ENCODE data around the gene RNF114. TPM values are rescaled to one million over a fixed set of nuclear protein-coding genes. Genes with fewer than 3 reads are reported as not detected.

Gene RNF114
- total and polyA plus RNA-seq, 10 of the 15 experiments (the other 5 are each of a cell fraction or from before 2014, with no cell fraction given) = 28.0 to 82.3 (median 47.2) TPM

DNA sequence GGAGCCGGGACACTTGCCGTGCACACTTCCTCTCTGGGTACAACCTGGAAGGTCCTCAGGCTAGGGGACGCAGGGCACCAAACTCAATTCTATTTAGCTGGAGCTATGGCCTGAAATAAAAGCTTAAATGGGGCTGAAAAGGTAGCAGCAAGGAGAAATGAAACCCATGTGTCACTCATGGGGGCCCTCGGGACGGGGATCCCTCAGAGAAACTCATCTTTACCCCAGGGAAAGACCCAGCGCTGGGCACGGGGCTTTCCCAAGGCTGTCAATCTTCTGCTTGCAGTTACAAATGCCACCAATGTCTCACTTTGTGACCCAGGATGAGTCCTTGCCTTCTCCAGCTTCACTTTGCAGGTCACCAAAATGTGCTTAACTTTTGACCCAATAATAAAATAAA lies 63.1 kb downstream of the RNF114 start (continued):
- TF ChIP-seq, protein P1, sequence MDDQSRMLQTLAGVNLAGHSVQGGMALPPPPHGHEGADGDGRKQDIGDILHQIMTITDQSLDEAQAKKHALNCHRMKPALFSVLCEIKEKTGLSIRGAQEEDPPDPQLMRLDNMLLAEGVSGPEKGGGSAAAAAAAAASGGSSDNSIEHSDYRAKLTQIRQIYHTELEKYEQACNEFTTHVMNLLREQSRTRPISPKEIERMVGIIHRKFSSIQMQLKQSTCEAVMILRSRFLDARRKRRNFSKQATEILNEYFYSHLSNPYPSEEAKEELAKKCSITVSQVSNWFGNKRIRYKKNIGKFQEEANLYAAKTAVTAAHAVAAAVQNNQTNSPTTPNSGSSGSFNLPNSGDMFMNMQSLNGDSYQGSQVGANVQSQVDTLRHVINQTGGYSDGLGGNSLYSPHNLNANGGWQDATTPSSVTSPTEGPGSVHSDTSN (IDR thresholded peaks at IDR 0.05; ENCODE audit: insufficient replicate concordance, low read depth, low read length) = peak; percentile 92
- peak; percentile 77 for TF ChIP-seq IKZF1 (conservative IDR thresholded peaks at IDR 0.05)
- TF ChIP-seq, protein P2, sequence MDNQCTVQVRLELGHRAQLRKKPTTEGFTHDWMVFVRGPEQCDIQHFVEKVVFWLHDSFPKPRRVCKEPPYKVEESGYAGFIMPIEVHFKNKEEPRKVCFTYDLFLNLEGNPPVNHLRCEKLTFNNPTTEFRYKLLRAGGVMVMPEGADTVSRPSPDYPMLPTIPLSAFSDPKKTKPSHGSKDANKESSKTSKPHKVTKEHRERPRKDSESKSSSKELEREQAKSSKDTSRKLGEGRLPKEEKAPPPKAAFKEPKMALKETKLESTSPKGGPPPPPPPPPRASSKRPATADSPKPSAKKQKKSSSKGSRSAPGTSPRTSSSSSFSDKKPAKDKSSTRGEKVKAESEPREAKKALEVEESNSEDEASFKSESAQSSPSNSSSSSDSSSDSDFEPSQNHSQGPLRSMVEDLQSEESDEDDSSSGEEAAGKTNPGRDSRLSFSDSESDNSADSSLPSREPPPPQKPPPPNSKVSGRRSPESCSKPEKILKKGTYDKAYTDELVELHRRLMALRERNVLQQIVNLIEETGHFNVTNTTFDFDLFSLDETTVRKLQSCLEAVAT (IDR thresholded peaks at IDR 0.05) = no peak
- no peak for TF ChIP-seq POLR2AphosphoS5 (IDR thresholded peaks at IDR 0.05; ENCODE audit: low read length)
- TF ChIP-seq ASH2L (IDR thresholded peaks at IDR 0.05; ENCODE audit: borderline replicate concordance, low read depth) = no peak
- no peak for TF ChIP-seq EP300 (IDR thresholded peaks at IDR 0.05; ENCODE audit: borderline replicate concordance in 1 of 2, control insufficient read depth in 1 of 2, low read depth in 2 of 2, low read length in 2 of 2)
- peak; percentile 78 for TF ChIP-seq SPI1 (IDR thresholded peaks at IDR 0.05; ENCODE audit: borderline replicate concordance, insufficient read depth, low read depth, low read length)
- TF ChIP-seq ETV6 (conservative IDR thresholded peaks at IDR 0.05 in 1 of 2, IDR thresholded peaks at IDR 0.05 in 1 of 2; ENCODE audit: borderline replicate concordance in 1 of 2, low read depth in 1 of 2) = no peak
- TF ChIP-seq MEF2A (IDR thresholded peaks at IDR 0.05; ENCODE audit: insufficient read depth, low read depth, low read length) = 0 out of 2 replicates have a peak, but pooled peaks have one; percentile 2
- TF ChIP-seq, protein P3, sequence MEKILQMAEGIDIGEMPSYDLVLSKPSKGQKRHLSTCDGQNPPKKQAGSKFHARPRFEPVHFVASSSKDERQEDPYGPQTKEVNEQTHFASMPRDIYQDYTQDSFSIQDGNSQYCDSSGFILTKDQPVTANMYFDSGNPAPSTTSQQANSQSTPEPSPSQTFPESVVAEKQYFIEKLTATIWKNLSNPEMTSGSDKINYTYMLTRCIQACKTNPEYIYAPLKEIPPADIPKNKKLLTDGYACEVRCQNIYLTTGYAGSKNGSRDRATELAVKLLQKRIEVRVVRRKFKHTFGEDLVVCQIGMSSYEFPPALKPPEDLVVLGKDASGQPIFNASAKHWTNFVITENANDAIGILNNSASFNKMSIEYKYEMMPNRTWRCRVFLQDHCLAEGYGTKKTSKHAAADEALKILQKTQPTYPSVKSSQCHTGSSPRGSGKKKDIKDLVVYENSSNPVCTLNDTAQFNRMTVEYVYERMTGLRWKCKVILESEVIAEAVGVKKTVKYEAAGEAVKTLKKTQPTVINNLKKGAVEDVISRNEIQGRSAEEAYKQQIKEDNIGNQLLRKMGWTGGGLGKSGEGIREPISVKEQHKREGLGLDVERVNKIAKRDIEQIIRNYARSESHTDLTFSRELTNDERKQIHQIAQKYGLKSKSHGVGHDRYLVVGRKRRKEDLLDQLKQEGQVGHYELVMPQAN (conservative IDR thresholded peaks at IDR 0.05) = no peak
- no peak for TF ChIP-seq YY1 (IDR thresholded peaks at IDR 0.05; ENCODE audit: low read depth, low read length)
- TF ChIP-seq, protein P4, sequence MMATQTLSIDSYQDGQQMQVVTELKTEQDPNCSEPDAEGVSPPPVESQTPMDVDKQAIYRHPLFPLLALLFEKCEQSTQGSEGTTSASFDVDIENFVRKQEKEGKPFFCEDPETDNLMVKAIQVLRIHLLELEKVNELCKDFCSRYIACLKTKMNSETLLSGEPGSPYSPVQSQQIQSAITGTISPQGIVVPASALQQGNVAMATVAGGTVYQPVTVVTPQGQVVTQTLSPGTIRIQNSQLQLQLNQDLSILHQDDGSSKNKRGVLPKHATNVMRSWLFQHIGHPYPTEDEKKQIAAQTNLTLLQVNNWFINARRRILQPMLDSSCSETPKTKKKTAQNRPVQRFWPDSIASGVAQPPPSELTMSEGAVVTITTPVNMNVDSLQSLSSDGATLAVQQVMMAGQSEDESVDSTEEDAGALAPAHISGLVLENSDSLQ (IDR thresholded peaks at IDR 0.05) = peak; percentile 97
- TF ChIP-seq GABPA (IDR thresholded peaks at IDR 0.05; ENCODE audit: low read depth) = no peak
- TF ChIP-seq CHD4 (IDR thresholded peaks at IDR 0.05) = no peak
- no peak for TF ChIP-seq HDGF (IDR thresholded peaks at IDR 0.05)
- TF ChIP-seq NR2C1 (IDR thresholded peaks at IDR 0.05) = no peak
- no peak for TF ChIP-seq NR2C2 (IDR thresholded peaks at IDR 0.05; ENCODE audit: borderline replicate concordance, control insufficient read depth, insufficient read length, low read depth)
- no peak for TF ChIP-seq PAX8 (IDR thresholded peaks at IDR 0.05)
- TF ChIP-seq SUPT20H (IDR thresholded peaks at IDR 0.05; ENCODE audit: borderline replicate concordance, control insufficient read depth, low read depth, low read length) = no peak

Measured in GM12878 (cell line).